ENCODE measurements around the gene ANKS1B. TPM values are rescaled to one million over a fixed set of nuclear protein-coding genes. Genes with fewer than 3 reads are reported as not detected.
A peak's percentile ranks its signal among the peaks of the same experiment; 100 is the strongest.

ANKS1B gene
- total RNA-seq, 4 donors from 2014 or later = 14.0 to 38.4 (median 28.6) TPM

GRCh38 chr12:99833397-99833796 is 151.3 kb downstream of the ANKS1B start:
- Histone ChIP-seq H3K9me3 (no peaks in the 10 kb centered on the region), H3K4me1 (no peaks in the 10 kb centered on the region), H3K4me3 (no peak overlapping the region), H3K27ac (no peak overlapping the region), H3K27me3 (no peaks in the 10 kb centered on the region), H3K36me3 (no peaks in the 10 kb centered on the region)
- no peak for DNase-seq (ENCODE audit: low spot score in 2 of 2)
- 70% methylated on average over 1 of the region's 1 CpG for WGBS, 2 donors
- TF ChIP-seq CTCF (IDR thresholded peaks at IDR 0.05) = no peak
- no peak for TF ChIP-seq EP300 (IDR thresholded peaks at IDR 0.05)
- no peak for TF ChIP-seq POLR2A (IDR thresholded peaks at IDR 0.05)

GRCh38 chr12:99824900-99825542 is 159.7 kb downstream of the ANKS1B start:
- no peak overlapping the region for H3K4me3 ChIP-seq
- DNase-seq (ENCODE audit: low spot score in 2 of 2) = no peak
- H3K9me3 ChIP-seq = no peaks in the 10 kb centered on the region
- H3K27ac ChIP-seq = no peak overlapping the region
- no peaks in the 10 kb centered on the region for H3K4me1 ChIP-seq
- H3K36me3 ChIP-seq = no peaks in the 10 kb centered on the region
- TF ChIP-seq POLR2A (IDR thresholded peaks at IDR 0.05) = no peak
- TF ChIP-seq EP300 (IDR thresholded peaks at IDR 0.05) = no peak
- TF ChIP-seq CTCF (IDR thresholded peaks at IDR 0.05) = no peak
- H3K27me3 ChIP-seq = no peaks in the 10 kb centered on the region
- 69 to 75% methylated on average over 8 of the region's 8 CpGs for WGBS, 2 donors

DNA sequence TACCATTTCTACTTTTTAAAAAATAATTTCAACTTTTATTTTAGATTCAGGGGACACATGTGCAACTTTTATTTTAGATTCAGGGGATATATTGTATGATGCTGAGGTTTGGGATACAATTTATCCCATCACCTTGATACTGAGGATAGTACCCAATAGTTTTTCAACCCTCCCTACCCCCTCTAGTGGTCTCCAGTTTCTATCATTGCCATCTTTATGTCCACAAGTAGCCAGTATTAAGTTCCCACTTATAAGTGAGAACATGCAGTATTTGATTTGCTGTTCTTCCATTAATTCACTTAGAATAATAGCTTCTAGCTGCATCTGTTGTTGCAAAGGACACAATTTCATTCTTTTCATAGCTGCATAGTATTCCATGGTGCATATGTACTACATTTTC is 162.5 kb downstream of the ANKS1B start:
- no peak overlapping the region for H3K27ac ChIP-seq
- TF ChIP-seq CTCF (IDR thresholded peaks at IDR 0.05) (no peak), POLR2A (IDR thresholded peaks at IDR 0.05) (no peak), EP300 (IDR thresholded peaks at IDR 0.05) (no peak)
- no peaks in the 10 kb centered on the region for H3K9me3 ChIP-seq
- H3K4me3 ChIP-seq = no peak overlapping the region
- H3K27me3 ChIP-seq = no peaks in the 10 kb centered on the region
- H3K4me1 ChIP-seq = no peaks in the 10 kb centered on the region
- no peak for DNase-seq (ENCODE audit: low spot score in 2 of 2)
- no peaks in the 10 kb centered on the region for H3K36me3 ChIP-seq

DNA sequence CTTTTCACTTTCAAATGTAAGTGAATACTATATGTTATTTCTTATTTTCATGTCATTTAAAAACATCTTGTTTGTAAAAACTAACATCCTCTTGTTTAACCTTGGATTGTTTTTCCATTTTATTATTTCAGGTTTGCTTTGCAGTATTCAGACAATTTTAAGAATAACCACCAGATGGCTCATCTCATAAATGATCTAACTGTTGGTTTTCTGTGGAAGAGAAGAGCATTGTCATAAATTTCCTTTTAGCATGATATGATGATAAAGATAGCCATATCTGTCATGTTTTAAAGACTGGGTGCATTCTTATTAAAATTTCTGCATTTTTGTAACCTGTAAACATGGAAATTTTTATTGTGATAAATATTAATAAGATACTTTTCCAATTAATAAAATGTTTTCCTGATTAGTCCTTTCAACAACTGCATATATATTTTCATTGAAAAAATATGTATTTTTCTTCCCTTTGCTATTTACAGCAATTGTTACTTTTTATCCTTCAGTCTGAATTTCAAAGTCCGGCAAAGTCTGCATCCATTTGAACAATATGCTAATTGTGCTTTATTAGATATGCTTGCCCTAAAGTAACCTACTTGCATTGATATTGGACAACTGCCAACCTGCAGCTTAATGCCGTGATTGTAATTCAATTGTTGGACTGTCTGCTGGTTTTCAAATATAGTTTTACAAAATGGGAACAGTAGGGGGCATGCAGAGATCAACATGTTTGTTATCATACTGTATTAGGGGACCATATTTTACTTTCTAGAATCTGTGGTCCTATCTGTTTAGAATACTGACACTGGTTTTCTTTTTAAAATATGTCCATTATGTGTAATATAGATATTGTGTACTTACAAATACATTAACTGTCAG is 173.8 kb downstream of the ANKS1B start:
- no peaks in the 10 kb centered on the region for H3K27me3 ChIP-seq
- H3K4me1 ChIP-seq = peaks cover 0 to 11% (median 0%) of the 10 kb centered on the region in 4 donors
- no peaks in the 10 kb centered on the region for H3K36me3 ChIP-seq
- H3K4me3 ChIP-seq = no peak overlapping the region
- DNase-seq (ENCODE audit: low spot score in 2 of 2) = no peak
- no peak for TF ChIP-seq POLR2A (IDR thresholded peaks at IDR 0.05)
- peak in 3 of 5 experiments; percentile 33 to 50 (median 33) for TF ChIP-seq CTCF (IDR thresholded peaks at IDR 0.05)
- no peak for TF ChIP-seq EP300 (IDR thresholded peaks at IDR 0.05)
- H3K27ac ChIP-seq = no peak overlapping the region
- 10 to 13% methylated on average over 2 of the region's 2 CpGs for WGBS, 2 donors
- H3K9me3 ChIP-seq = no peaks in the 10 kb centered on the region

DNA sequence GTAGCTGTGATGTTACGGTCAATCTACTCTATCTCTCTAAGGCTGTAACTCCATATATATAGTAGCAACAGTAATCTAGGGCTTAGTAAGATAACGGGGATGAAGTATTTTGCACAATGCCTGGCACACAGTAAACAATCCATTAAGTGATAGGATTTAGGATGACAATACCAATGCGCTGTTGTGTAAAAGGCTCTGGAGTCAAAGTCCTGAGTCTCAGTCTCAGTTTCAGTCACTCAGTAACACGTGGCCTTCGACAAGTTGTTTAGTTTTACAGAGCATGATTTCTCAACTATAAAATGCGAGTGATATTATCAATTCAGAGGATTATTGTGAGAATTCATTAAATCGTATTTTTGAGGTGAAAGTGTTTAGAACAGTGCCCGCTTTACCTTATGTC is 174.8 kb downstream of the ANKS1B start:
- H3K36me3 ChIP-seq = no peaks in the 10 kb centered on the region
- TF ChIP-seq CTCF (IDR thresholded peaks at IDR 0.05) (no peak), EP300 (IDR thresholded peaks at IDR 0.05) (no peak)
- no peak overlapping the region for H3K4me3 ChIP-seq
- no peak overlapping the region for H3K27ac ChIP-seq
- 90 to 92% methylated on average over 8 of the region's 8 CpGs for WGBS, 2 donors
- H3K27me3 ChIP-seq = no peaks in the 10 kb centered on the region
- DNase-seq (ENCODE audit: low spot score in 2 of 2) = no peak
- peaks cover 0 to 11% (median 0%) of the 10 kb centered on the region in 4 donors for H3K4me1 ChIP-seq
- no peaks in the 10 kb centered on the region for H3K9me3 ChIP-seq
